GM18511 (cell line): ENCODE data around the gene ACVR2B.

ENCODE experiments used
- ATAC-seq: cut with Tn5 transposase; IDR thresholded peaks from one replicate; pipeline ENCODE4 v1.9.1; 2021; ENCODE audit warnings: mild to moderate bottlenecking, moderate library complexity; ENCODE audit not compliant: unreplicated experiment

The ACVR2B gene

DNA sequence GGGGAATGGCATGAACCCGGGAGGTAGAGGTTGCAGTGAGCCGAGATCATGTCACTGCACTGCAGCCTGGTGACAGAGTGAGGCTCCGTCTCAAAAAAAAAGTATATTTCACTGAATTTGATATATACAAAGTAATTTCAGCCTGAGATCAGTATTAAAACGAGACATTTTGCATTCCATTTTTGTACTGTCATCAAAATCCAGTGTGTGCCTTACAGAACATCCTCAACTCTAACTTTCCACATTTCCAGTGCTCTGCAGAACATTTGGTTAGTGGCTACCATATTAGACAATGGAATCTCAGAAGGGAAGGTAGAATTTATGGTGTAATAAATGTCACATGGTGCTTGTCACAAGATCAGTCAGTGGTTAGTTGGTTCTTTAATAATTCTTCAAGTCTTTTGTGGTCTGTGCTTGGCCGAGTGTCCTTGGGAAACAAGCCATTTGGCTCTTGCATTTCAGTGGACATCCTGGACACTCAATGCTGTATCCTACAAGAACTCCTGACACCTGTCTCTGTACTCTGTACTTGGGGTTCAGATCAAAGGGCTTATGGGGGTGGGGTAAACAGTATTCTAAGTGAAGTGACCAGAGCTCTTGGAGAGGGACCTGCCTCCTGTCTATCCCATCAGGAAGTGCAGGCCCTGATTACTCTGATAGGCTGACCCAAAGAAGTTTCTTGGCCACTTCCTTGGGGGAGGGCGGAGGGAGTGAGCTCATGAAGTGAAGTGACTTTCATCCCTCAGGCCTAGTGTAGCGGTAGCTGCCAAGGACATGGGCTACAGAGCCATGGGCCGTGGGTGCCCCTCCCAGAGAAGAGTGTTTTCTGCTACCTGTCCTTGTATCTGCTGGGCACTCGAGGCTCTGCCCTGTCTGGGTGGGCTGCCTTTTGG, 3.7 kb downstream of the ACVR2B start:
- ATAC-seq: no peak

DNA sequence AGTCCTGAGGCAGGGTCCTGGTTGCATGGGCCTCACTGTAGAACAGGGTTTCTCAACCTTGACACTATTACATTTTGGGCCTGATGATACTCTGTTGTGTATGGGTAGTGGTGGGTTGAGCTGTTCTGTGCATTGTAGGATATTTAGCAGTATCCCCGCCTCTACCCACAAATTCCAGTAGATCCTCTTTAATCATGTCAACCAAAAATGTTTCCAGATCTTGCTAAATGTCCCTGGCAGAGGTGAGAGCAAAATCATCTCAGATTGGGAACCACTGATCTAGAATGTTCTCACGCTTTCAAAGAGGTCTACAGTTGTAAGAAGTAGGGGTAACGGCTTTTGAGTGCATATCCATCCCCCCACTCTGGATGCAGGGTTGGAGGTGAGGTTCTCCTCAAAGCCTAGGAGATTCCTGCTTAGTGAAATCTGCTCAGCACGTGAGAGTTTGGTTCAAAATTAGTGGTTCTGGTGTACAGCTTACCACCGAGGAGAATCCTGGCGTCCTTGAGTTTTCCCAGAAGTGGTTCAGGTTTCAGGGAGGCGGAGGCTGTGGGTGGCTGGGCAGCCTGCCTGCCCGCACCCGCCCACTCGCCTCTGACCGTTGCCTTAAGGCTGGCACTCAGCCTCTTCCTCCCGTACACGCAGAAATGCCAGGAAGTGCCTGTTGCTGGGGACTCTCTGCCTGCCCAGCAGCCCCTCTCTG, 5.3 kb downstream of the ACVR2B start:
- no peak for ATAC-seq

DNA sequence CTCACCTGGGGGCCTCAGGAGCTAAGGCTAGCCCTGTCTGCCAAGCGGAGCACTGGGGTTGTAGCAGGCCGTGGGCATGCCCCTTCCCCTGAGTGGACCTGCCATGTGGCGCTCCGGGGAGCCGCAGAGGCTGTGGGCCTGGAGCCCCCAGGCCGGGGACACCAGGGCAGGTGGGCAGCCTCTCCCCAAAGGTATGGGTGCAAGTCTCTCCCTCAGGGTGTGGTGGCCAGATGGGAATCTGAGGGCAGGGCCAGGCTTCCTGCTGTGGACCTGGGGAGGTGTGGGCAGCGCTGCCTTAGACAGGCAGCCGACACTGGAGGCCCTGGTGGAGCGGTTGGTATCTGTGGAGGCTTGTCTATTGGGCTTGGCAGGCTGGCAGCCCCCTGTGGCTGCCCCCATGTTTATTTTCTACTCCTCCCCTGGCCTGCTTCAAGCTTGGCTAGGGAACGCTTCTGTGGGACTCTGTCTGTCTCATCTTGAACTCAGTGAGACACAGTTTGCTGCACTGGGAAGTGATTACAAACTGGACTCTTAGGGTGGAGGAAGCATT, 5.9 kb downstream of the ACVR2B start:
- no peak for ATAC-seq

DNA sequence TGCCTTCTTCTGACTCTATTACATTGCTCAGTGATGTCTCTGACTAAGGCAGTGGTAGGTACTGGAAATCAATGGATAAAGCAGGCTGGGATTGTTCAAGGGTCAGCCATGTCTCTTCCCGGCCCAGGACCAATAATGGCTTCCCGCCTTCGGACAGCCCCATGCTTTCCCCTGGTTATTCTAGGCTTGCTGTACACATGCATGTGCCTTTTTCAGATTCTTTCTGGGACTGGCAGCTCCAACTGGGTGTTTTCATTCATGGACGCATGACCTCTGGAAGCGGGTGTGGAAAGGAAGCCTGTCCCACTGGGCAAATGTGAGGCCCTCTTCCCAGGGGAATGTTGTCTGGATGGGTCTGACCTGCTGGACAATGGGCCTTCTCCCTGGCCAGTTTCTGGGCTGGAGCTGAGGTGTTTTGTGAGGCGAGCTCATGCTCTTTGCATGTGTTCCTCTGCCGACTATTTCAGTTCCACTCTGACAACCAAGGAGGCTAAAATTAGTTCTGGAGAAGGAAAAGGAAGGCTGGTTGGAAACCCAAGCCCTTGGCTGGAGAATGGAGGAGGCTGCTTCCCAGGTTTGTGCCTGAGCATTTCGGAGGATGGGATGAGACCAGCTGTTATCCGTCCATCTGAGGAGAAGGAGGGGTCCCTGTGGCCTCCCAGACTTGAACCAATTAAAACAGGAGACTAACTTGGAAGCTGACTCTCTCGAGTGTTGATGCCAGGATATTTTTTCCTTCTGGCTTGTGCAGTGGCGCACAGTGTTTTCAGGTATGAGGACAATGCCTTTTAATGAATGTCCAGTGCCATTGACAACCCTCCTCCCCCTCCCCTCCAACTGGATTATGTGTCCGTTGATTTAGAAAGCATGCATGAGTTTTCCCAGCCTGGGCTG, 6.9 kb downstream of the ACVR2B start:
- no peak for ATAC-seq

DNA sequence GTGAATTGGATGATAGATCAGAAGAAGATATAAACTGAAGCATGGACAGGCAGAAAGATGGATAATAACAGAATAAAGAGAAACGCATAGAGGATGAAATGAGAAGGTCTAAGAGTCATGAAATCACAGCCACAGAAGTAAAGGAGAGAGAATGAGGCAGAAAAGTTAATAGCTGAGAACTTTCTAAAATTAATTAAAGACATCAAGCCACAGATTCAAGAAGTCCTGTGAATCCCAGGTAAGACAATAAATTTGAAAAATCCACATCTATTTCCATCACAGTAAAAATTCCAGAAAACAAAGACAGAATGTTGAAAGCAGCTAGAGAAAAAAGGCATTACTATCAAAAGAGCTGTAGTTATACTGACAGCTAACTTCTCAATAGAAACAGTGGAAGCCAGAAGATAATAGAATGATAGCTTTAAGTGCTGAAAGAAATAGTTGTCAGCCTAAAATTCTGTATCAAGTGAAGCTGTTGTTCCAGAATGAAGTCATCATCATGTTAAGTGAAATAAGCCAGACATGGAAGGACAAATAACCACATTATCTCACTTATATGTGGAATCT, 12.0 kb downstream of the ACVR2B start:
- no peak for ATAC-seq

DNA sequence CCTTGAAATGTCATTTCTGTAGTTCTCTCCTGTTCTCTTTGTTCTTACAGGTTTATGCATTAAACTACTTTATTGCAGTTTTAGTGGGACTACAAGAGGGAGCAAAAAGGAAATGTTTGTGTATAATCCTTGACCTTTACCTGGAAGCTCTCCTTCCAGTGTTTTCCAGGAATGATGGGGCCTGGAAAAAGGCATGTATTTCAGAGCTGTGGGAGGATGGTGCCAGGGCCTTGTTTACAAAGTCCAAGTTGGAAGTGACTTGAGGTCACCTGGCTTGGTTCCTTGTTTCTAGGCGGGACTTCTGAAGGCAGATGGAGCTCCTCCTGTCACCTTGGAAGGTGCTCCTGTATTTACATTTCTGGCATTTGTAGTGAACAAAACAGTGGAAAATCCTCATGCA, 15.1 kb downstream of the ACVR2B start:
- no peak for ATAC-seq

DNA sequence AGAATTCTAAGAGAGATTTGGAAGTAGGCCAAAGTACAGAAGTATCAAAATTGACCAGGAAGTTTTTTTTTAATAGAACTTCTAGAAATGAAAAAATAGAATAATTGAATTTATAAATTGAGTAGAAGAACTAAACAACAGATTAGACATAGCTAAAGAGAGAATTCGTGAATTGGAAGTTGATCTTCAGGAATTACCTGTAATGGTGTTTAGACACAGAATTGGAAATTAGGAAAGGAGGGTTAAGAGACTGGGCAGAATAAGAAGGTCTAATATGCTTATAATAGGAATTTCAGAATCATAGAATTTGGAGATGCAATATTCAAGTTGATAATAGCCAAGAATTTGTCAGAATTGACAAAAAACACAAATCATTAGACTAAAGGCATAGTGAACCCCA, 16.2 kb downstream of the ACVR2B start:
- no peak for ATAC-seq

DNA sequence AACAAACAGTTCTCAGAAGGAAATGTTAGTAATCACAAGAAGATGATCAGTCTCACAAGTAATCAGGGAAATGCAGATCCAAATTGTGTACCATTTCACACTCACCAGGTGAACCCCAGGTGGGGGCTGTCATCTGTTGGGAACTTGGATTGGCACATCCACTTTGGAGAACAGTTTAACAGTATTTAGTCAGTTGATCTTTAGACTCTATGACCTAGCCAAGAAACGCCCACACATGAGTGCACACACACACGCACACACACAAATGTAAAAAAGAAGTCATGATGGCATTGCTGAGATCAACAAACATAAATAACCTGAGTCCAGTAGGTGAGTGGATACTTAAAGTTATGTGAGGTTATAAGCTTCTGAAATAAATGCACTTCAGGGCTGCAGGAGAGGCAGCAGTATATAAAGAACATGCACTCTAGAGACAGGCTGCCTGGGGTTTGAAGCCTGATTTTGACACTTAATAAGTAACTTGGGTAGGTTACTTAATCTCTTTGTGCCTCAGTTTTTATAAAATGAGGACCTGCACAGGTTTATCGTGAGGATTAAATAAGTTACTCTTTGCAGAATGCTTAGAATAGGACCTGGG, 17.7 kb downstream of the ACVR2B start:
- no peak for ATAC-seq

DNA sequence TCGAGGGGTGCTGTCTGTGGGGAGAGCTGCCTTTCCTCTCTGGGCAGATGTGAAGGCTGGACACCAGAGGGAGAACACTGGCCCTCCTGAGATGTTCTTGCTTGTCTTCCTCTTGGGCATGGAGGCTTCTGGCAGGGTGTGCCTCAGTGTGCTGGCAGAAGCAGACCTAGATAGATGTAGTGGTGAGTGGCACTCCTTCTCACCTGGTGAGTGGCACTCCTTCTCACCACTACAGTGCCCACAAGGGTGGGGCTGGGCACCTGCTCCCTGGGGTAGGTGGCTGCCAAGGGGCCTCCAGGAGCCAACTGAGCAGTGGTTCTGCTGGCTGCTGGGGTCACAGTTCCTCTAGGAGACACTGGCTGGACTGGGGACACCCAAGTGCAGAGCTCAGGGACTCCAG, 18.7 kb downstream of the ACVR2B start:
- ATAC-seq: no peak

DNA sequence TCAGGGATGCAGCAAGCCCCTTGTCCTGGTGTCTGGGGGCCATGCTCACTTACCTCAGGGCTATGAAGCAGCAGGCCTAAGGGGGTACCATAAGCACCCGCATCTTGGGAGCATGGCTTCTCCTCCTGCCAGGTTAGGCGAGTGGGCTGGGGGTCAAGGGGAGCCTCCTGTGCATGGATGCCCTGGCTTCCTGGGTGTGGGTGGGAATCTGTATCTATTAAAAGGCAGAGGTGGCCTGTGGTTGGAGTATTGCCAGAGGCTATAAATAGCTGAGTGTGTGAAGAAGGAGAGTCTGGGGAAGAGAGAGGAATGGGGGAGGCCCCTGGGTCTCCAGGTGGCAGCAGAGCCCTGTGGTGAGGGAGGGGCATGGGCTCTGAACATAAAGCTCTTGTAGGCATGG, 19.5 kb downstream of the ACVR2B start:
- no peak for ATAC-seq

DNA sequence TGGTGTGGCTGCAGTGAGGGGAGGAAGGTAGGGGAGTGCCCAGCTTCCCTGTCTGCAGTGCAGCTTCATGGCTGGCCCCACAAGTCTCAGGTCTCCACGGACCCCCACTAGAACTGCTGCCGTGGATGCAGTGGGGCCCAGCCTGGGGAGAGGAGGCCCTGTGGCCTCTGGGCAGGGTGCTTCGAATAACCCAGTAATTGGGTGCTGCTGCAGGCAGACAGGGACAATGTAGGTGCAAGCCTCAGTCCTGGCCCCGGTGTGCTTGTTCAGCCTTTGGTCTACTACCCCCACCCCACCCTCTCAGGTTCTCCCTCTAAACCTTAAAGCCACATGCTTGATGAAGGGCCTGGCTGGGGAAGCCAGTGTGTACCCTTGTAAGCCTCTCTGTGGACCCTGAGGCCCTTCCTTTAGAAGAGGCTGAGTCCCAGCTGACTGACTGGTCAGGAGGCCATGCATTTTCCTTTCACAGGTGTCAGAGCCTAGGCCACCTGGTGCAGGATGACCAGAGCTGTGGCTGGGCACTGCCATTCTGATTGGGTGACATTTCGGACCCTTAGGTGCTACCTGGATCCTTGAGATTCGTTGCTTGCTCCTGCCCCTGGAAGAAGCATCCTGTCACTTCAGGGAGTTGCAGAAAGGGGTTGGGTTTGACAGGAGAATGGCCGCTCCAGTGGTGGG, 21.4 kb downstream of the ACVR2B start:
- ATAC-seq: no peak

DNA sequence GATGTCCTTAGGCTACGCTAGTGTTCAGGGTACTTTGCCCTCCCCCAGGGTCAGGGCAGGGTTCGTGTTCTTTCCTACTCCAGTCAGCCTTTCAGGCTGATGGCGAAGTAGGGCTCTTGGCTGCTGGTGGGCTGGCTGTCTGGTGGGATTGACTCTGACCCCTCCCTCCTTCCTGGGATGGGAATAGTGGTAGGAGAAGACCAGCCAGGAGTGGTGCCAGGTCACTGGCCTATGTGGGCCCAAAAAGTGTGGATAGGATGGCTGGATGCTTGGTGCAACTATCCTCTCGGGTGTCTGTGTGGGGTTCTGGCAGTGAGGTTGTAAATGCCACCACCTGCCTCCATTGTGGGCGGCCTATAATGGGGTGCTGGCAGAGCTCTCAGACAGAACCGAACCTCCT, 22.0 kb downstream of the ACVR2B start:
- no peak for ATAC-seq

DNA sequence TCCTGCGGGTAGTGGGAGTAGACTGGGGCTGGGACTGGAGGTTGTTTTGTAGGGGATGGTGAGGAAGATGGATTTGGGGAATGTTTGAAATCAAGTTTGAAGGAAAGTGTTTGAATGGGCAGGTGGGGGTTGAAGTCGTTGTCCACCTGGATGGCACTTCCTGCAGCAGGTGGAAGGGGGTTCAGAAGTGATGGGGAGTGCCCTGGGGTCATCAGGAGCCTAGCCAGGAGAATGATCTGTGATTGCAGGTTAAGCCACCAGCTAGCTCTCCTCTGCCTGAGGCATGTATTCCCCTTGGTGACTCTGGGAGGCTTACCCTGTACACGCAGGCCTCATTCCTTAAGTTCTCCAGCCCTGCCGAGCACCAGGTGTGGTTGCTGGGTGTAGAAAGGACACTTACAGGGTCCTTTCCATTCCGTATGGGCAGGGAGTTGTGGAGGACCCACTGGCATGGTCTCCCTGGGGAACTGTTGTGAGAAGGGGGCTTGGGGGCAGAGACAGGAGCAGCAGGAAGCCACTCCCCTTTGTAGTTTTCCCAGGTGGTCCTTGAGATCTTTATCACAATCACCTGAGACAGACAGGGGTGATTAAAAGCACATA, 22.6 kb downstream of the ACVR2B start:
- no peak for ATAC-seq

DNA sequence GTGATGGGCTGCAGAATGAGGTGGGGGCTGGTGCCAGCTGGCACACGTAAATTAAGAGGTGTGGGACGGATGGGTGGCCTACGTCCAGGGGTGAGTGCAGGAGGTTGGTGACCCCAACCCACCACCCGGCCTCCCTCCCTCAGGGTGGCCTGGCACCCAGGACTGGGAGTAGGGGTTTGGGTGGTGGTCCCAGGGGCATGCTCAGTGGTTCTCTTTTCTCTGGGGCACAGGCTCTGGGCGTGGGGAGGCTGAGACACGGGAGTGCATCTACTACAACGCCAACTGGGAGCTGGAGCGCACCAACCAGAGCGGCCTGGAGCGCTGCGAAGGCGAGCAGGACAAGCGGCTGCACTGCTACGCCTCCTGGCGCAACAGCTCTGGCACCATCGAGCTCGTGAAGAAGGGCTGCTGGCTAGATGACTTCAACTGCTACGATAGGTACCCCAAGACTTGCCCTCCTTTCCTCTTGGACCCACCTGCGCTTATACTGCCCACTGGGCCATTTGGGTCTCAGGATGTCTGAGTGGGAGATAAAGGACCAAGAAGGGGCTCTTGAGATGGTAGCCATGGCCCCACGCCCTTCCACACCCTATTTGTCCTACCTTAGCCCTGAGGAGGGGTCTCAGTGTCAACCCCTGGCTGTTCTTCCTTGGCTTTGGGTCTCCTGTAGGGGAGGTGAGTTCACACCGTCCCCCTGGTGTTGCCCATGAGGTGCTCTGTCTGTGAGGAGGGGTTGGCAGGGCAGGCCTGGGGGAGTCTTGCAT, 23.5 kb downstream of the ACVR2B start:
- no peak for ATAC-seq

DNA sequence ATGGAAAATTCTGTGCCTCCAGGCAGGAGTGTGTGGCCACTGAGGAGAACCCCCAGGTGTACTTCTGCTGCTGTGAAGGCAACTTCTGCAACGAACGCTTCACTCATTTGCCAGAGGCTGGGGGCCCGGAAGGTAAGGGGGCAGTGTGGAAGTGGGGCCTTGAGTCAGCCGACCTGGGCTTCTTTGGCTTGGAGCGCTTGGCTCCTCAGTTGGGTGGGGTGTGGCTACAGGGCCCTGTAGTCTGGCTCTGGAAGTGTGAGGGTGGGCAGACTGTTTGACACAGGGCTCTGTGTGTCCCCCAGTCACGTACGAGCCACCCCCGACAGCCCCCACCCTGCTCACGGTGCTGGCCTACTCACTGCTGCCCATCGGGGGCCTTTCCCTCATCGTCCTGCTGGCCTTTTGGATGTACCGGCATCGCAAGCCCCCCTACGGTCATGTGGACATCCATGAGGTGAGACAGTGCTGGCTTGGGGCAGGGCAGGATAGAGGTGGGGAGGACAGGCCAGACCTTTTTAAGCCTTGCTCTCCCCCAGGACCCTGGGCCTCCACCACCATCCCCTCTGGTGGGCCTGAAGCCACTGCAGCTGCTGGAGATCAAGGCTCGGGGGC, 24.3 kb downstream of the ACVR2B start:
- no peak for ATAC-seq

DNA sequence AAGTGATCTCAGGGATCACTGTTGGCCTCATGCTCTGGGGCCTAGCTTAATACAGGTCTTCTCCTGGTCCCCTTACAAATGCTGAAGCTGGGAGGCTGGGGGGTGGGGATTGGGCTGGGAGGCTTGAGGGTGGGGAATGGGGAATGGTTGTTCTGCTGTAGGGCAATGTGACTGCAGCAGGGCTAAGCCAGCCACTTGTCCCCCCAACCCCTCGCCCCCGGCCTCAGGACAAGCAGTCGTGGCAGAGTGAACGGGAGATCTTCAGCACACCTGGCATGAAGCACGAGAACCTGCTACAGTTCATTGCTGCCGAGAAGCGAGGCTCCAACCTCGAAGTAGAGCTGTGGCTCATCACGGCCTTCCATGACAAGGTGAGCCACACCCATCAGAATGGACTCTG, 25.2 kb downstream of the ACVR2B start:
- no peak for ATAC-seq

DNA sequence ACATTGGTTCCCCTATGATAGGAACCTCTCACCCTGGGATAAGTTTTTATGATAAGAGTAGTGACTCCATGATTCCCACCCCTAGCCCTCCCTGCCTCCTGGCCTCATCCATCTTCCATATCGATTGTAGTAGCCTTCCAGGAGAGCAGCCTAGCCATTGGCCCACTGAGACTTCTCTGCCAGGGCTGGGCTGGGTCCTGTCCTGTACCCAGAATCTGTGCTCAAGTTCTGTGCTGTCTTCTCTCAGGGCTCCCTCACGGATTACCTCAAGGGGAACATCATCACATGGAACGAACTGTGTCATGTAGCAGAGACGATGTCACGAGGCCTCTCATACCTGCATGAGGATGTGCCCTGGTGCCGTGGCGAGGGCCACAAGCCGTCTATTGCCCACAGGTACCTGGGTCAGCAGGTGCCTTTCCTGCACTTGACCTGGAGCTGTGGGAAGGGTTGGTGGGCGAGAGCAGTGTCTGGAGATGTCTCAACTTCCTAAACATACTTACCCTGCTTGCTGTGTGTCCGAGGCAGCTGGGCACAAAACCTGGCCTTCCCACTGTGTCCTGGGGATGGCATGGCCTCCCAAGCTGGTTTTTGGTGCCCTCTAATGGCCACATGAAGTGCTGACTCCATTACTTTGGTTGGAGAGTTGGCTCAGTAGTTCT, 25.9 kb downstream of the ACVR2B start:
- no peak for ATAC-seq

DNA sequence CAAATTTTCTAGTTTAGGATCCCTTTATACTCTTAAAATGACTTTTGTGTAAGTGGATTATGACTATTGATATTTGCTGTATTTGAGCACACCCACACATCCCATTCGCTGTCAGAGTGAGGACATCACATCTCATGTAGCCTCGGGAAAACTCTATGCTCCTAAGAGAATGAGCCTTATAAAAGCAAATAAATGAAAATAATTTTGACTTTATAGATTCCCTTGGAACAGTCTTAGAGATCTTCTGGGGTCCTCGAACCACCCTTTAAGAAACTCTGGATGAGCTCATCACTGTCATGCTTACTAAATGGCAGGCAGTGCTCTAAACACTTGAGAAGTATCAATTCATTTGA, 26.4 kb downstream of the ACVR2B start:
- no peak for ATAC-seq
